ENCODE results near the gene PTRHD1. TPM values are rescaled to one million over a fixed set of nuclear protein-coding genes. Genes with fewer than 3 reads are reported as not detected.

PTRHD1 gene, protein sequence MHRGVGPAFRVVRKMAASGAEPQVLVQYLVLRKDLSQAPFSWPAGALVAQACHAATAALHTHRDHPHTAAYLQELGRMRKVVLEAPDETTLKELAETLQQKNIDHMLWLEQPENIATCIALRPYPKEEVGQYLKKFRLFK
- total RNA-seq: 10 to 100 TPM; 14.3 to 31.5 (median 17.1) TPM
- polyA plus RNA-seq: 10 to 100 TPM; 25.0 to 40.8 TPM
- 7.8 reads per million, percentile 31 among the genes with 10 or more reads in this experiment for total RNA-seq

- Histone ChIP-seq H3K9me3 (ENCODE audit: control insufficient read depth in 2 of 3, low read length in 3 of 3) (no peaks in the 10 kb centered on the region), H3K27me3 (ENCODE audit: control insufficient read depth in 2 of 2, insufficient read depth in 2 of 2, low read length in 2 of 2) (no peaks in the 10 kb centered on the region), H3K4me1 (ENCODE audit: control insufficient read depth in 2 of 2, insufficient read depth in 2 of 2, low read length in 2 of 2) (peaks cover 6 to 10% of the 10 kb centered on the region in 2 donors), H3K36me3 (ENCODE audit: control insufficient read depth in 2 of 3, insufficient read depth in 3 of 3, low read length in 3 of 3) (peaks cover 0 to 5% (median 0%) of the 10 kb centered on the region in 3 experiments), H3K27ac (ENCODE audit: low read depth, low read length) (peak within 1 kb of the TSS; percentile 96), H3K4me3 (ENCODE audit: low read length) (peak within 1 kb of the TSS; percentile 97)
- H3K4me3 Mint-ChIP-seq: peak within 1 kb of the TSS; percentile 95 to 100 (median 98)
- peak within 1 kb of the TSS; percentile 99 to 100 (median 99) for H3K27ac Mint-ChIP-seq
- H3K9me3 Mint-ChIP-seq: peaks cover 0 to 4% (median 0%) of the 10 kb centered on the region in 11 donors
- ChIA-PET POLR2A (interaction anchor here (0.8 to 1.8 kb wide), 11 partner anchors 10 to 853 kb away, joined by 3 to 7 read pairs (median 4); partner anchors contain the start of genes ITSN2, NCOA1, SF3B6 and UBXN2A), CTCF (interaction anchor here (0.5 to 1.7 kb wide), 3 partner anchors 35 to 1160 kb away, joined by 3 to 4 read pairs (median 3); no protein-coding TSS in a partner anchor)
- intact Hi-C loops (cut with micrococcal nuclease): loop anchor here (1.0 to 10.0 kb wide), 14 partner anchors 34 to 1552 kb away; partner anchors contain the start of genes ADCY3 (in 2 of the 2), ASXL2 (in 2 of the 2), DNAJC27 (in 2 of the 2) and EFR3B (in 2 of the 2)
- peaks cover 5 to 53% (median 20%) of the 10 kb centered on the region in 7 donors for H3K4me1 Mint-ChIP-seq
- peaks cover 0 to 32% (median 15%) of the 10 kb centered on the region in 5 donors for H3K36me3 Mint-ChIP-seq
- DNase-seq (peak; percentile 93 to 99 (median 97)), ATAC-seq (peak; percentile 98)
- H3K27me3 Mint-ChIP-seq: no peaks in the 10 kb centered on the region
Measured at GRCh38 chr2:24792874-24793760, at the start of gene PTRHD1, which contains the start of gene CENPO. TSS of gene PTRHD1 (minus strand) at chr2:24793391. CDS start at chr2:24793377, 14 bp downstream. TSS of gene CENPO (plus strand) at chr2:24793425. CDS start at chr2:24793920, 495 bp downstream.

GRCh38 chr2:24842081-24843050 is 49.2 kb upstream of the PTRHD1 start:
- CTCF ChIA-PET: no interaction called here
- intact Hi-C loops (cut with micrococcal nuclease): no loop called here

GRCh38 chr2:24840962-24841945 is 48.1 kb upstream of the PTRHD1 start:
- ChIA-PET POLR2A (no interaction called here), CTCF (interaction anchor here (0.5 to 0.6 kb wide), 2 partner anchors 42 to 327 kb away, joined by 3 to 4 read pairs; no protein-coding TSS in a partner anchor)
- no peaks in the 10 kb centered on the region for H3K9me3 Mint-ChIP-seq
- peak overlapping the region in 1 of 9 donors; percentile 10 for H3K27ac Mint-ChIP-seq
- H3K27me3 ChIP-seq (ENCODE audit: control insufficient read depth in 2 of 2, insufficient read depth in 2 of 2, low read length in 2 of 2): no peaks in the 10 kb centered on the region
- H3K36me3 ChIP-seq (ENCODE audit: control insufficient read depth in 2 of 3, insufficient read depth in 3 of 3, low read length in 3 of 3): no peaks in the 10 kb centered on the region
- no peak overlapping the region for H3K4me3 ChIP-seq (ENCODE audit: low read length)
- DNase-seq: no peak
- ATAC-seq: no peak
- H3K27ac ChIP-seq (ENCODE audit: low read depth, low read length): no peak overlapping the region
- no peaks in the 10 kb centered on the region for H3K27me3 Mint-ChIP-seq
- peaks cover 0 to 11% (median 0%) of the 10 kb centered on the region in 7 donors for H3K4me1 Mint-ChIP-seq
- H3K4me3 Mint-ChIP-seq: no peak overlapping the region
- no peaks in the 10 kb centered on the region for H3K4me1 ChIP-seq (ENCODE audit: control insufficient read depth in 2 of 2, insufficient read depth in 2 of 2, low read length in 2 of 2)
- H3K9me3 ChIP-seq (ENCODE audit: control insufficient read depth in 2 of 3, low read length in 3 of 3): no peaks in the 10 kb centered on the region
- H3K36me3 Mint-ChIP-seq: peaks cover 0 to 18% (median 4%) of the 10 kb centered on the region in 5 donors
- intact Hi-C loops (cut with micrococcal nuclease): no loop called here

More at GRCh38 chr2:24842081-24843050, 49.2 kb upstream of the PTRHD1 start:
- H3K27me3 ChIP-seq (ENCODE audit: control insufficient read depth in 2 of 2, insufficient read depth in 2 of 2, low read length in 2 of 2): no peaks in the 10 kb centered on the region
- peaks cover 0 to 11% (median 0%) of the 10 kb centered on the region in 7 donors for H3K4me1 Mint-ChIP-seq
- no peaks in the 10 kb centered on the region for H3K9me3 ChIP-seq (ENCODE audit: control insufficient read depth in 2 of 3, low read length in 3 of 3)
- peak overlapping the region in 1 of 9 donors; percentile 57 for H3K27ac Mint-ChIP-seq
- ATAC-seq: no peak
- H3K9me3 Mint-ChIP-seq: no peaks in the 10 kb centered on the region
- H3K27me3 Mint-ChIP-seq: no peaks in the 10 kb centered on the region
- no peaks in the 10 kb centered on the region for H3K36me3 ChIP-seq (ENCODE audit: control insufficient read depth in 2 of 3, insufficient read depth in 3 of 3, low read length in 3 of 3)
- POLR2A ChIA-PET: no interaction called here
- H3K4me3 ChIP-seq (ENCODE audit: low read length): no peak overlapping the region
- no peak overlapping the region for H3K27ac ChIP-seq (ENCODE audit: low read depth, low read length)
- no peak overlapping the region for H3K4me3 Mint-ChIP-seq
- peaks cover 0 to 15% (median 4%) of the 10 kb centered on the region in 5 donors for H3K36me3 Mint-ChIP-seq
- H3K4me1 ChIP-seq (ENCODE audit: control insufficient read depth in 2 of 2, insufficient read depth in 2 of 2, low read length in 2 of 2): no peaks in the 10 kb centered on the region
- DNase-seq: no peak

DNA sequence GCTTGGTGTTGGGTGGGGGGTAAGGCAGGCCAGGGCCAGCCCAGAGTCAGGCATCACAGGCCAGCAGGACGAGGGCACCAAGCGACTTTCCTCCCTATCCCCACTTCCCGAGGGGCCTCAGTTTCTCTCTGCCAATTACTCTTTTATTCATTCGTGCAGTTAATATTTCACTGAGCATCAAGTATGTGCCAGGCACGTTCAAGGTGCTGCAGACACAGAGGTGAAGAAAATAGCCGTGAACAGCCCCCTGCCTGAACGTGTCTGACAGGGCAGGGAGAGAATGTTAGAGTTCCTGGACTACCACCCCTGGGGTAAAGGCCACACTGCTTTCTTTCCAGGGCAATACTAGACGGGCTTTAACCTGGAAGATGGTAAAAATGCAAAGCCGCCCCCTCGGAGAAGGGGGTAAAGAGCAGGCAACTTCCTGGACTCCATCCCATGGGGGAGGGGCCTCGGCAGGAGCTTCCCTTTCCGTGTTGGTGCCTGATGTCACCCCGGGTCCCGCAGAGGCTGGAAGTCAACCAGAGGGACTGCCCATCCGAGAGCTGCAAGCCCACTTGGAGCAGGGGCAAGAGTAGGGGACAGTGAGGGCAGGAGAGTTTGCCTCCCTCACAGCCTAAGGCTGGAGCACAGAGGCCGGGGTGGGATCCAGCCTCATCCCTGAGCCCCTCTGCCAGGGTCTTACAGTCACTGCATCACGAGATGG is 47.1 kb upstream of the PTRHD1 start:
- intact Hi-C loops (cut with micrococcal nuclease): no loop called here
- no peak overlapping the region for H3K4me3 Mint-ChIP-seq
- ATAC-seq: no peak
- no peaks in the 10 kb centered on the region for H3K4me1 ChIP-seq (ENCODE audit: control insufficient read depth in 2 of 2, insufficient read depth in 2 of 2, low read length in 2 of 2)
- no peak overlapping the region for H3K27ac ChIP-seq (ENCODE audit: low read depth, low read length)
- no peaks in the 10 kb centered on the region for H3K27me3 Mint-ChIP-seq
- no peak overlapping the region for H3K27ac Mint-ChIP-seq
- DNase-seq: no peak
- no peaks in the 10 kb centered on the region for H3K9me3 Mint-ChIP-seq
- no peak overlapping the region for H3K4me3 ChIP-seq (ENCODE audit: low read length)
- ChIA-PET CTCF (no interaction called here), POLR2A (no interaction called here)
- H3K27me3 ChIP-seq (ENCODE audit: control insufficient read depth in 2 of 2, insufficient read depth in 2 of 2, low read length in 2 of 2): no peaks in the 10 kb centered on the region
- H3K36me3 Mint-ChIP-seq: peaks cover 0 to 24% (median 4%) of the 10 kb centered on the region in 5 donors
- H3K9me3 ChIP-seq (ENCODE audit: control insufficient read depth in 2 of 3, low read length in 3 of 3): no peaks in the 10 kb centered on the region
- H3K4me1 Mint-ChIP-seq: peaks cover 0 to 11% (median 0%) of the 10 kb centered on the region in 7 donors
- no peaks in the 10 kb centered on the region for H3K36me3 ChIP-seq (ENCODE audit: control insufficient read depth in 2 of 3, insufficient read depth in 3 of 3, low read length in 3 of 3)

DNA sequence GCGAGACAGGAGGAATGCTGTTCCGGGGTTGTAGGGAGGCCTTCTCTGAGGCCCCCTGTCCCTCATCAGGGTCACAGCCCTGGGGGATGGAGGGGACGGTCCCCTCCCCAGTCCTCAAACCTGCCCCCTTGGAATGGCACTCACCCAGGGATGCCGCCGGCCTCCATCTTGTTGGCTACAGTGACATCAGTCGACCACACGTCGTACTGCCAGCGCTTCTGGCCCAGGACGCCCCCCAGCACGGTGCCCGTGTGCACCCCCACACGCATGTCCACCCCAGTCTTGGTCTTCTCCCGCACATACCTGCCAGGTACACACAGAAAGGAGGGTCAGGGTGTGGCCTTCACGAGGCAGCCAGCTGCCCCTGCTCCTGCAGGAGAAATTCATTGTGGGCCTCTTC is 46.5 kb upstream of the PTRHD1 start:
- Histone ChIP-seq H3K36me3 (ENCODE audit: control insufficient read depth in 2 of 3, insufficient read depth in 3 of 3, low read length in 3 of 3) (peaks cover 0 to 1% (median 0%) of the 10 kb centered on the region in 3 experiments), H3K27ac (ENCODE audit: low read depth, low read length) (no peak overlapping the region), H3K4me1 (ENCODE audit: control insufficient read depth in 2 of 2, insufficient read depth in 2 of 2, low read length in 2 of 2) (no peaks in the 10 kb centered on the region), H3K4me3 (ENCODE audit: low read length) (no peak overlapping the region), H3K27me3 (ENCODE audit: control insufficient read depth in 2 of 2, insufficient read depth in 2 of 2, low read length in 2 of 2) (no peaks in the 10 kb centered on the region), H3K9me3 (ENCODE audit: control insufficient read depth in 2 of 3, low read length in 3 of 3) (no peaks in the 10 kb centered on the region)
- ChIA-PET CTCF (no interaction called here), POLR2A (no interaction called here)
- Mint-ChIP-seq H3K4me3 (no peak overlapping the region), H3K27ac (peak overlapping the region in 1 of 9 donors; percentile 36), H3K9me3 (no peaks in the 10 kb centered on the region), H3K27me3 (no peaks in the 10 kb centered on the region), H3K36me3 (peaks cover 0 to 30% (median 4%) of the 10 kb centered on the region in 5 donors), H3K4me1 (peaks cover 0 to 6% (median 0%) of the 10 kb centered on the region in 7 donors)
- intact Hi-C loops (cut with micrococcal nuclease): no loop called here
- DNase-seq (no peak), ATAC-seq (no peak)

Measured in naive thymus-derived CD4-positive, alpha-beta T cell (primary cell).